Measurements from ENCODE around the gene NOSTRIN.

DNA sequence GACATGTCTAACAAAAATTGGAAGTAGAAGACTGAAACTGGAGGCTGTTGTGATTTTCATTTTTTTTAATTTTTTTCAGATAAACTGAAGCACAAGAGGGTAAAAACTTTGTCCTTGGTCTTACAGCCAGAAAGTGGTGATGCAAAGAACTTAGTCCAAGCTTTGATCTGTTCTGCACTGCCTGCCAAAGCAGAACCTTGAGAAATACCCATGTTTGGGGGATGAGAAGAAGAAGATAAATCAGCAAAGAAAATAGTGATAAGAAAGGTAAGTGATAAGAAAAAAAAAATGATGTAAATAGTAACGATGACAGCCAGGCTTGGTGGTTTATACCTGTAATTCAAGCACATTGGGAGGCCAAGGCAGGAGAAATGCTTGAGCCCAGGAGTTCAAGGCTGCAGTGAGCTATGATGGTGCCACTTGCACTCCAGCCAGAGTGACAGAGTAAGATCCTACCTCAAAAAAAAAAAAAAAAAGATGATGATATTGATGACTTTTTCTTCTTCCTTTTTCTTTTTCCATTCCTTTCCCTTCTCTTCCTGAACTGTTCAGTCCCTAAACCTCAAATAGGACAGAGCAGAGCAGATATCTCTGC, 14.6 kb upstream of the NOSTRIN start:
- TF ChIP-seq POLR2A (IDR thresholded peaks at IDR 0.05), result no peak
- no peak for TF ChIP-seq CTCF (IDR thresholded peaks at IDR 0.05 in 8 of 11, conservative IDR thresholded peaks at IDR 0.05 in 3 of 11)
- no peak for TF ChIP-seq POLR2AphosphoS5 (IDR thresholded peaks at IDR 0.05)
